ENCODE data around the gene LY6G5B.

The LY6G5B gene

DNA sequence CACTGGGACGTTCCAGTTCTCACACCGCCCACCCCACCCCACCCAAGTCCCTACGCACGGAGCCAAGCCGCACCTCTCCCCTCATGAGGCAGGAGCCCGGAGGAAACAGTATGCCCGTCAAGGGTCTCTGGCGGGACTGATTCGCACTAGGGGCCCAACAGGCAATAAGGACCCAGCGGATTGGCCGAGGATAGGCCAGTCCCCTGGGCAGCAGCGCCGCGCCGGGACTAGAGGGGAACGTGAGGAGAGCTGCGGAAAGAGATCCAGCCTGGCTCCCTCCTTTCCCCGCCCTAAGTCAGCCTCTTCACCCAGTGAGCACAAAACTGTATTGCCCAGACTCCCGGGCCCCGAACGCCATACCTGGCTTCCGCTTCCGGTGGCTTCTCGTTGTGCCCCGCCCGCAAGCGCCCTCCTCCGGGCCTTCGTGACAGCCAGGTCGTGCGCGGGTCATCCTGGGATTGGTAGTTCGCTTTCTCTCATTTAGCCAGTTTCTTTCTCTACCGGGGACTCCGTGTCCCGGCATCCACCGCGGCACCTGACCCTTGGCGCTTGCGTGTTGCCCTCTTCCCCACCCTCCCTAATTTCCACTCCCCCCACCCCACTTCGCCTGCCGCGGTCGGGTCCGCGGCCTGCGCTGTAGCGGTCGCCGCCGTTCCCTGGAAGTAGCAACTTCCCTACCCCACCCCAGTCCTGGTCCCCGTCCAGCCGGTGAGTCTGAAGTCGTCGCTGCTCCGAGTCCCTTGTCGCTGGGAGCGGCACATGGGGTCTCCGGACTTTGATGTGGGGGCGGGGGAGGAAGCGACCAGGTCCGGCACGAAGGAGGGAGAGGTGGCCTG lies 4.1 kb upstream of the LY6G5B start, which contains the start of gene CSNK2B:
Gene CSNK2B (plus strand): TSS at position 580 of the 836 bp plus-strand sequence. CDS start 752 bp downstream, outside the sequence.
- peaks cover 99% of the 10 kb centered on the region for H3K36me3 Mint-ChIP-seq
- ATAC-seq (peak; percentile 91), DNase-seq (ENCODE audit: low spot score in 2 of 2) (peak; percentile 87 to 98)
- peak within 1 kb of the TSS; percentile 95 for H3K4me3 Mint-ChIP-seq
- no peaks in the 10 kb centered on the region for H3K9me3 Mint-ChIP-seq
- H3K4me1 Mint-ChIP-seq: peaks cover 70% of the 10 kb centered on the region
- H3K27ac Mint-ChIP-seq: peak within 1 kb of the TSS; percentile 99

DNA sequence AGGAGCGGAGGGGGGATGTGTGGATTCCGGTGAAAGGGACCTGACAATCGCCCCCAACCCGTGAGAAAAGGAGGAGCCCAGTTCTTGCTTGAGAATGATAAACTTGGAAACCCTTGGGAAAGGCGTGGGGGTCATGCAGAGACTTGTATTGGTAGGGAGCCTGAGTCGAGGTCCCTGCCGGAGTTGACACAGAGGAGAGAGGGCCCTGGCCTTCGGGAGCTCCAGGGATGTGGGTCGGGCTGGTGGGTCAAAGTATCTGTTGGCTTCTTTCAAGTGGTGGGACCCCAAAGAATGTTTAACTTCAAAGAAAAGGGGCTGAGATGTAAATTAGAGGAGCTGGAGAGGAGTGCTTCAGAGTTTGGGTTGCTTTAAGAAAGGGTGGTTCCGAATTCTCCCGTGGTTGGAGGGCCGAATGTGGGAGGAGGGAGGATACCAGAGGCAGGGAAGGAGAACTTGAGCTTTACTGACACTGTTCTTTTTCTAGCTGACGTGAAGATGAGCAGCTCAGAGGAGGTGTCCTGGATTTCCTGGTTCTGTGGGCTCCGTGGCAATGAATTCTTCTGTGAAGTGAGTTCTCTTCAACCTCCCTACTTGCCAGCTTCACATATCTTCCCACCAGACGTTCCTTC lies 3.3 kb upstream of the LY6G5B start:
- Mint-ChIP-seq H3K4me1 (peaks cover 63% of the 10 kb centered on the region), H3K27ac (peak overlapping the region; percentile 99), H3K9me3 (no peaks in the 10 kb centered on the region), H3K4me3 (peak overlapping the region; percentile 95), H3K36me3 (peaks cover 99% of the 10 kb centered on the region)
- DNase-seq (ENCODE audit: low spot score in 2 of 2) (no peak), ATAC-seq (no peak)

GRCh38 chr6:31676322-31676903 lies 6.6 kb downstream of the LY6G5B start:
- Mint-ChIP-seq H3K4me3 (no peak overlapping the region), H3K9me3 (no peaks in the 10 kb centered on the region), H3K4me1 (peaks cover 30% of the 10 kb centered on the region), H3K27ac (peak overlapping the region; percentile 65), H3K36me3 (peaks cover 40% of the 10 kb centered on the region)
- DNase-seq (ENCODE audit: low spot score in 2 of 2) (no peak), ATAC-seq (no peak)

GRCh38 chr6:31676904-31677303 lies 7.1 kb downstream of the LY6G5B start:
- ATAC-seq: no peak
- Mint-ChIP-seq H3K4me3 (no peak overlapping the region), H3K27ac (peak overlapping the region; percentile 65), H3K36me3 (peaks cover 36% of the 10 kb centered on the region), H3K4me1 (peaks cover 34% of the 10 kb centered on the region), H3K9me3 (no peaks in the 10 kb centered on the region)
- DNase-seq (ENCODE audit: low spot score in 2 of 2): no peak

DNA sequence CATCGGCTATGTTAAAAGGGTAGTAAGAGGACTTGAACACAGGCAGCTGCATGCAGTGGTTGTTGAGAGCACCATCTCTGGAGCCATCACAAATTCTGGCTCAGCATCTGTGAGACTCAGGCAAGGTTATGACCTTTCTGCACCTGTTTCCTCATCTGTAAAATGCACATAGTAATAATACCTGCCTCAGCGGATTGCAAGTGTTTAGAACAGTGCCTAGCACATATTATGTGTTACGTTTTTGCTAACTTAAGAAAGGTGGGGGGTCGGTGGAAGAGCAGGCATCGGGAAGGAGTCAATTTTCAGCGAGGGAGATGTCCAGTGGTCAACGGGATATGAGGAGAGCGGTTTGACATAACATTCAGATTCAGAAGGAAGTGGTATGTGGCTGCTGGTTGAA lies 8.2 kb downstream of the LY6G5B start:
- peaks cover 34% of the 10 kb centered on the region for H3K4me1 Mint-ChIP-seq
- DNase-seq (ENCODE audit: low spot score in 2 of 2) (no peak), ATAC-seq (no peak)
- H3K9me3 Mint-ChIP-seq: no peaks in the 10 kb centered on the region
- H3K27ac Mint-ChIP-seq: no peak overlapping the region
- H3K36me3 Mint-ChIP-seq: peaks cover 35% of the 10 kb centered on the region
- H3K4me3 Mint-ChIP-seq: no peak overlapping the region

GRCh38 chr6:31680226-31681134 lies 10.7 kb downstream of the LY6G5B start, which contains the start of gene LY6G5C:
Gene LY6G5C (minus strand): TSS chr6:31681067. CDS start chr6:31680373, 694 bp downstream.
- Mint-ChIP-seq H3K9me3 (no peaks in the 10 kb centered on the region), H3K4me1 (peaks cover 34% of the 10 kb centered on the region), H3K27ac (peak within 1 kb of the TSS; percentile 90), H3K36me3 (peaks cover 19% of the 10 kb centered on the region), H3K4me3 (peak within 1 kb of the TSS; percentile 83)
- ATAC-seq (peak; percentile 83), DNase-seq (ENCODE audit: low spot score in 2 of 2) (peak; percentile 47 to 80)

DNA sequence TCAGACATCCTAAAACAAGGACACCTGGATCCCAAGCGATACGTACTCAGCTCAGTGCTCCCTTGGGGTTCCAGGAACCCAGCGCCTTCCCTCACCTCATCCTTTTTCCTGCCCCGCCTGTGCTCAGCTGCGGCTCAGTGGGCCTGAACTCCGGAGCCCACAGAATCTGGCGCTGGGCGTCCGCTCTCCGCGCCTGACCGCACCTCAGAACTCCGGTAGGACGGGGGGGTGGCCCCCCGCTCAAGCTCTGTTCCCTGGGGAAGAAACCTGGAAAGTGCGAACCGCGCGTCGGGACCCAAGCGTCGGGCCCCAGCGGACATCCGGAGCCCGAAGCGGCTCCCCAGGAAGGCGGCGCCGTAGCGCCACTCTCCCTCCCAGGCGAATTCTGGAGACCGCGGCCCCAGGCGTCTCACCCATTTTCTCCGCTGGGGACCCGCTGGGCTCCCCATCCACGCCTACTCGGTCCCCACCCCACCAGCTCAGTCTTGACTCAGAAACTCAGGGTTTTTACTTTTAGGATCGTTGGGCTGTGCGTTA lies 11.4 kb downstream of the LY6G5B start:
- Mint-ChIP-seq H3K27ac (peak overlapping the region; percentile 90), H3K9me3 (no peaks in the 10 kb centered on the region), H3K4me1 (peaks cover 34% of the 10 kb centered on the region), H3K36me3 (peaks cover 26% of the 10 kb centered on the region), H3K4me3 (peak overlapping the region; percentile 83)
- DNase-seq (ENCODE audit: low spot score in 2 of 2) (peak in 1 of 2 donors; percentile 71), ATAC-seq (peak; percentile 74)

GRCh38 chr6:31683591-31683990 lies 13.8 kb downstream of the LY6G5B start:
- DNase-seq (ENCODE audit: low spot score in 2 of 2): no peak
- no peak overlapping the region for H3K4me3 Mint-ChIP-seq
- H3K9me3 Mint-ChIP-seq: no peaks in the 10 kb centered on the region
- H3K27ac Mint-ChIP-seq: peak overlapping the region; percentile 40
- peaks cover 50% of the 10 kb centered on the region for H3K36me3 Mint-ChIP-seq
- peaks cover 26% of the 10 kb centered on the region for H3K4me1 Mint-ChIP-seq
- ATAC-seq: no peak

DNA sequence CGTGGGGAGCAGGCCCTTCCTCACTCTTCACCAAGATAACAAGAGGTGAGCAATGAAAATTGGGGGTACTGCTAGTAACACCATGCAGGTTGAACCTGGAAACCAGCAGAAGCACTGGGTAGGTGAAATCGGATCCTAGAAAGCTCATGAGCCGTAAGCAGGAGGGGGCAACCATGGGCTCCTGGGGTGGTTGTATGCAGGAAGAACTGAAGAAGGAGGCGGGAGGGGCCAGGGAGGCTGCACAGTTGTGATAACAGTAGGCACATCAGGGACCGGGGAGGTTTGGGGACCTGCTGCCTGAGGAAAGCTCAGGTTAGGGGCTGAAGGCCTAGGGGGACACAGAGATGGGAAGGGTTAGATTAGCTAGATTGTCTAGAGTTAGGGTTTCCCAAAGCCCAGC lies 16.7 kb downstream of the LY6G5B start:
- DNase-seq (ENCODE audit: low spot score in 2 of 2) (no peak), ATAC-seq (no peak)
- no peaks in the 10 kb centered on the region for H3K9me3 Mint-ChIP-seq
- no peak overlapping the region for H3K4me3 Mint-ChIP-seq
- peaks cover 68% of the 10 kb centered on the region for H3K36me3 Mint-ChIP-seq
- peaks cover 12% of the 10 kb centered on the region for H3K4me1 Mint-ChIP-seq
- peak overlapping the region; percentile 32 for H3K27ac Mint-ChIP-seq

DNA sequence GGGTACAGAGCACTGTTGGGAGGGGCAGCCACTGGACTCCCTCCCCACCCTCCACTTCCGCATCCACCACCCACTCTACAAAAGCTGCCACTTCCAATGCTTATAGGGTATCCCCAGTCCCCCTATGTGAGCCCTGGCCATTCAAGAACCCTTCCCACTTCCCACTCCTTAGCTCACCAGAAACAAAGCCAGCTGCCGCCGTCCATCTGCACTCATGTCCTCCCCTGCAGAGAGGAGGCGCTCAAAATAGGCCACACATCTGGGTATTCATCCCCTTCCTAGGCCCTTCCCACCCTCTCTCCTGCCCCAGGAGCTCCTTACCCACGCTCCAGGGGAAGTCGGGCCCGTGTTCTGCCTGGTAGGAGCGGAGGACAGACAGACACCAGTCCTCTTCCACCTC lies 17.5 kb downstream of the LY6G5B start:
- Mint-ChIP-seq H3K27ac (peak overlapping the region; percentile 32), H3K9me3 (no peaks in the 10 kb centered on the region), H3K4me3 (no peak overlapping the region), H3K4me1 (peaks cover 8% of the 10 kb centered on the region), H3K36me3 (peaks cover 69% of the 10 kb centered on the region)
- ATAC-seq (no peak), DNase-seq (ENCODE audit: low spot score in 2 of 2) (no peak)

GRCh38 chr6:31687860-31688693 lies 18.3 kb downstream of the LY6G5B start:
- Mint-ChIP-seq H3K36me3 (peaks cover 71% of the 10 kb centered on the region), H3K27ac (peak overlapping the region; percentile 32), H3K9me3 (no peaks in the 10 kb centered on the region), H3K4me3 (no peak overlapping the region), H3K4me1 (peaks cover 8% of the 10 kb centered on the region)
- no peak for DNase-seq (ENCODE audit: low spot score in 2 of 2)
- no peak for ATAC-seq

DNA sequence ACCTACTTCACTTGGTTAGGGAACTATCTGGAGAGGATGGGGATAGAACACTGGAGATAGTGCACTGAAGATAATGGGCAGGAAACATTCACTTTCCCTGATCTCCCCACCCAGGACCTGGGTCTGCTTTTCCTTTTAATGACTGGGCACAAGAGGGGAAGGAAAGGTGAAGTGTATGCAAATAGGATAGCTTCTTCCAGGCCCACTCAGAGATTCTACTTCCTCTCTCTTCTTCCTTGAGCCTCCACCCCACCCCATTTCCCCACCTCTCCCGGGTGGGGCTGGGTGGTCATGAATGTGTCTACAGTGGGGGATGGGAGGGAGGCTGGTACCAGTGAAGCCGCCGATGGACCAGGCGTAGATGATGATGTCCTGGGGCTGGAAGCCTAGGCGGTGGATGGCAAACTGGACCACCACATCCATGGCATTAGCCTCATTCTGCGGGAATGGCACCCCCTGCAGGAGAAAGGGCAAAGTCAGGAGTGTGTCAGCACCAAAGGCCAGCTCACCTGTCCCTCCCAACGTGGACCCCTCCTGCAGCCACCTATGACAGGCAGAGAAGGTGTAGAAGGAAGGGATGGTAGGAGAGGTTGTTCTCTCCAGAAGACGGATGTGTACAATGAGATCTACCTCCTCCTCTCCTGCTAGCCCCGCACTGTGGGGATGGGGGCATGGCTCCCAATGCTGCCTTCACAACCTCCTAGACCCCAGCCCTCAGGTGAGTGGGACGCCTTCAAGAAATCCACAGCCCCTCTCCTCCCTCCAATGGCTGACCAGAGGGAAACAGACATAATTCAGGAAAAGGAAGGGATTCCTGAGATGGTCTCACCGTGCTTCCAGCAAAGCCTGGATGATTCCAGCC lies 19.7 kb downstream of the LY6G5B start:
- Mint-ChIP-seq H3K36me3 (peaks cover 85% of the 10 kb centered on the region), H3K27ac (peak overlapping the region; percentile 74), H3K9me3 (no peaks in the 10 kb centered on the region), H3K4me1 (peaks cover 8% of the 10 kb centered on the region), H3K4me3 (no peak overlapping the region)
- DNase-seq (ENCODE audit: low spot score in 2 of 2): no peak
- ATAC-seq: peak; percentile 39

All from stimulated activated effector memory CD8-positive, alpha-beta T cell treated with anti-CD3 and anti-CD28 coated beads, Interleukin-12 subunit alpha, Interleukin-12 subunit beta, amount 100 ng/mL, for 72 hours (primary cell).